GM12873 (cell line): ENCODE results near the gene SHMT1.

Source experiments
- CTCF ChIP-seq: IDR thresholded peaks from 2 replicates; pipeline ENCODE4 v1.5.1; 2012; ENCODE audit warnings: low read depth, mild to moderate bottlenecking, moderate library complexity, low read length, control low read depth; ENCODE audit not compliant: insufficient read depth; ENCODE audit errors: missing control alignments

The SHMT1 gene

GRCh38 chr17:18331879-18332278 lies 31.5 kb downstream of the SHMT1 start:
- TF ChIP-seq CTCF: no peak

GRCh38 chr17:18328643-18329204 lies 34.6 kb downstream of the SHMT1 start:
- no peak for TF ChIP-seq CTCF

GRCh38 chr17:18327556-18327955 lies 35.8 kb downstream of the SHMT1 start:
- TF ChIP-seq CTCF: no peak

- TF ChIP-seq CTCF: no peak
These were observed 36.3 kb downstream of the SHMT1 start for GRCh38 chr17:18327093-18327492.

GRCh38 chr17:18326572-18326971 lies 36.8 kb downstream of the SHMT1 start:
- TF ChIP-seq CTCF: no peak

GRCh38 chr17:18326039-18326438 lies 37.3 kb downstream of the SHMT1 start:
- TF ChIP-seq CTCF: no peak

- no peak for TF ChIP-seq CTCF
These were observed 39.0 kb downstream of the SHMT1 start for GRCh38 chr17:18324140-18325050.
